NCI-H1694 (cell line): ENCODE data around the gene CA5A.
A peak's percentile ranks its signal among the peaks of the same experiment; 100 is the strongest.
"Not testable (repeated sequence)": the region's sequence is repeated elsewhere in the genome, so short reads cannot be mapped to it uniquely, and the experiment has no call there.

ENCODE experiments used
- DNase-seq: peaks from one replicate; lab custom pipeline; 2025; lab: John Stamatoyannopoulos, UW

Gene CA5A

GRCh38 chr16:87922250-87922871 is 14.0 kb downstream of the CA5A start:
- no peak for DNase-seq

GRCh38 chr16:87921236-87921773 is 15.0 kb downstream of the CA5A start:
- DNase-seq: no peak

- DNase-seq: no peak
Measured at GRCh38 chr16:87919681-87919994, 16.7 kb downstream of the CA5A start.

GRCh38 chr16:87918866-87919680 is 17.3 kb downstream of the CA5A start:
- no peak for DNase-seq

GRCh38 chr16:87918338-87918737 is 18.0 kb downstream of the CA5A start:
- no peak for DNase-seq

GRCh38 chr16:87917503-87917902 is 18.8 kb downstream of the CA5A start:
- DNase-seq: no peak

GRCh38 chr16:87914812-87915211 is 21.5 kb downstream of the CA5A start:
- DNase-seq: no peak

GRCh38 chr16:87914021-87914725 is 22.2 kb downstream of the CA5A start:
- DNase-seq: not testable (repeated sequence)

- DNase-seq: not testable (repeated sequence)
Measured at GRCh38 chr16:87912691-87913090, 23.6 kb downstream of the CA5A start.

GRCh38 chr16:87911106-87911763 is 25.1 kb downstream of the CA5A start:
- peak; percentile 70 for DNase-seq

- DNase-seq: peak; percentile 59
Measured at GRCh38 chr16:87909203-87909935, 27.0 kb downstream of the CA5A start.

- not testable (repeated sequence) for DNase-seq
Measured at GRCh38 chr16:87908101-87908500, 28.2 kb downstream of the CA5A start.

- DNase-seq: not testable (repeated sequence)
Measured at GRCh38 chr16:87905521-87905920, 30.8 kb downstream of the CA5A start.

GRCh38 chr16:87904963-87905362 is 31.4 kb downstream of the CA5A start:
- not testable (repeated sequence) for DNase-seq

GRCh38 chr16:87900489-87900888 is 35.8 kb downstream of the CA5A start:
- DNase-seq: not testable (repeated sequence)

GRCh38 chr16:87897521-87898505 is 38.5 kb downstream of the CA5A start:
- no peak for DNase-seq

- not testable (repeated sequence) for DNase-seq
Measured at GRCh38 chr16:87896924-87897520, 39.3 kb downstream of the CA5A start.

- DNase-seq: not testable (repeated sequence)
Measured at GRCh38 chr16:87896176-87896890, 40.0 kb downstream of the CA5A start.

- DNase-seq: no peak
Measured at GRCh38 chr16:87895641-87896141, 40.6 kb downstream of the CA5A start.
